ENCODE data around the gene STAM. TPM values are rescaled to one million over a fixed set of nuclear protein-coding genes. Genes with fewer than 3 reads are reported as not detected.

Gene STAM
- polyA plus RNA-seq, 1 of the 3 experiments (the other 2 are of a cell fraction), result 19.1 TPM

DNA sequence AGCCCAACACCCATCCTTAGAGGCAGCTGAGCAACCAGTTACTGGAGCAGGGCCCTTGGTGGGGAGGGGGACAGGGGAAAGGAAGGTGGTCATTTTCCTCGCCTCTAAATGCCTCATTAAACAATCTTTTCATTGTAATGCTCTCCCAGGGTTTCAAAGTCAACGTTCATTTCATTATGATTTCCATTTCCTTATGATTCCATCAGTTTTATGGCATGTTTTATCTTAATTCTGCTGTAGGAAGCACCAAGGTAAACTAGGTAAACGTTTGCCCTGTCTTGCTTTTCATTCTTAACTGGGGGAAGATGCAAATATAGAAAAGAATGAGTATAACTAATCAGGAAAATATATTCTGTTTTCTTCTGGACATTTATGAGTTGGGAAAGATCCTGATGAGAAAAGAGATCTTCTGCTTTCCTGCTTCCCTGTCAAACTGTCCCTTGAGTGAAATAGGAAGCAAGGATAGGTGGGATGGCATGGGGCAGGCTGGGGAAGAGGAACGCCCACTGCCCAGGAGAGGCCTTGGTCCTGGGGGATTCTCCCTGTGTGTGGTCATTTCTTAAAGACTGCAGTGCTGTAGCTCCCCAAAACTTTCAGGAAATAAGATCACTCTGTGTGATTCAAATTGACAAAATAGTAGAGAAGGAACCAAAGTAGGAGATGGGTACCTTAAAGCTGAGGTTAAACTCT lies 87.5 kb downstream of the STAM start:
- Histone ChIP-seq H4K20me1 (ENCODE audit: insufficient read depth) (no peaks in the 10 kb centered on the region), H3K79me2 (ENCODE audit: insufficient read depth) (no peaks in the 10 kb centered on the region), H3K36me3 (replicated peaks in 1 of 2; ENCODE audit: control insufficient read depth in 1 of 2, insufficient read depth in 2 of 2, low read length in 1 of 2) (no peaks in the 10 kb centered on the region), H3K4me2 (no peak overlapping the region), H3K9me3 (no peaks in the 10 kb centered on the region), H3K27me3 (ENCODE audit: insufficient read depth) (no peaks in the 10 kb centered on the region), H3K9ac (no peak overlapping the region), H3K4me1 (ENCODE audit: control insufficient read depth in 1 of 2, insufficient read depth in 2 of 2, low read depth in 1 of 2, low read length in 1 of 2) (no peaks in the 10 kb centered on the region), H3K27ac (ENCODE audit: low read depth in 2 of 2, low read length in 1 of 2) (no peak overlapping the region), H2AFZ (ENCODE audit: low read depth) (no peak overlapping the region), H3F3A (replicated peaks; ENCODE audit: insufficient read depth) (no peaks in the 10 kb centered on the region), H3K9me2 (no peaks in the 10 kb centered on the region), H3K4me3 (ENCODE audit: low read depth in 2 of 2, low read length in 1 of 2) (no peak overlapping the region)
- POLR2A ChIA-PET, result no interaction called here
- DNase-seq, result no peak
- WGBS (ENCODE audit: low lambda C conversion rate), result 63% methylated on average over 4 of the region's 4 CpGs
- CTCF ChIA-PET, result interaction anchor here (1.3 kb wide), 1 partner anchor 11 kb away, joined by 4 read pairs; no protein-coding TSS in a partner anchor
- TF ChIP-seq POLR2AphosphoS5 (IDR thresholded peaks at IDR 0.05; ENCODE audit: low read depth, low read length) (no peak), TEAD4 (IDR thresholded peaks at IDR 0.05; ENCODE audit: borderline replicate concordance, insufficient read depth) (no peak), RAD21 (IDR thresholded peaks at IDR 0.05; ENCODE audit: low read length) (no peak), NRF1 (IDR thresholded peaks at IDR 0.05; ENCODE audit: low read depth, low read length) (no peak), RCOR1 (IDR thresholded peaks at IDR 0.05; ENCODE audit: low read length) (no peak), JUND (IDR thresholded peaks at IDR 0.05) (no peak), YY1 (IDR thresholded peaks at IDR 0.05; ENCODE audit: low read depth) (no peak), NFIC (IDR thresholded peaks at IDR 0.05; ENCODE audit: borderline replicate concordance) (no peak), FOXJ3 (CRISPR knock-in tag; IDR thresholded peaks at IDR 0.05) (no peak), FOSL2 (IDR thresholded peaks at IDR 0.05; ENCODE audit: borderline replicate concordance, low read depth) (no peak), SMC3 (IDR thresholded peaks at IDR 0.05; ENCODE audit: low read depth, low read length) (no peak), RXRA (IDR thresholded peaks at IDR 0.05; ENCODE audit: borderline replicate concordance, low read depth) (no peak)
- TF ChIP-seq, protein P1, sequence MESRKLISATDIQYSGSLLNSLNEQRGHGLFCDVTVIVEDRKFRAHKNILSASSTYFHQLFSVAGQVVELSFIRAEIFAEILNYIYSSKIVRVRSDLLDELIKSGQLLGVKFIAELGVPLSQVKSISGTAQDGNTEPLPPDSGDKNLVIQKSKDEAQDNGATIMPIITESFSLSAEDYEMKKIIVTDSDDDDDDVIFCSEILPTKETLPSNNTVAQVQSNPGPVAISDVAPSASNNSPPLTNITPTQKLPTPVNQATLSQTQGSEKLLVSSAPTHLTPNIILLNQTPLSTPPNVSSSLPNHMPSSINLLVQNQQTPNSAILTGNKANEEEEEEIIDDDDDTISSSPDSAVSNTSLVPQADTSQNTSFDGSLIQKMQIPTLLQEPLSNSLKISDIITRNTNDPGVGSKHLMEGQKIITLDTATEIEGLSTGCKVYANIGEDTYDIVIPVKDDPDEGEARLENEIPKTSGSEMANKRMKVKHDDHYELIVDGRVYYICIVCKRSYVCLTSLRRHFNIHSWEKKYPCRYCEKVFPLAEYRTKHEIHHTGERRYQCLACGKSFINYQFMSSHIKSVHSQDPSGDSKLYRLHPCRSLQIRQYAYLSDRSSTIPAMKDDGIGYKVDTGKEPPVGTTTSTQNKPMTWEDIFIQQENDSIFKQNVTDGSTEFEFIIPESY (IDR thresholded peaks at IDR 0.05; ENCODE audit: borderline replicate concordance, low read depth), result no peak
- TF ChIP-seq, protein P2, sequence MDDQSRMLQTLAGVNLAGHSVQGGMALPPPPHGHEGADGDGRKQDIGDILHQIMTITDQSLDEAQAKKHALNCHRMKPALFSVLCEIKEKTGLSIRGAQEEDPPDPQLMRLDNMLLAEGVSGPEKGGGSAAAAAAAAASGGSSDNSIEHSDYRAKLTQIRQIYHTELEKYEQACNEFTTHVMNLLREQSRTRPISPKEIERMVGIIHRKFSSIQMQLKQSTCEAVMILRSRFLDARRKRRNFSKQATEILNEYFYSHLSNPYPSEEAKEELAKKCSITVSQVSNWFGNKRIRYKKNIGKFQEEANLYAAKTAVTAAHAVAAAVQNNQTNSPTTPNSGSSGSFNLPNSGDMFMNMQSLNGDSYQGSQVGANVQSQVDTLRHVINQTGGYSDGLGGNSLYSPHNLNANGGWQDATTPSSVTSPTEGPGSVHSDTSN (IDR thresholded peaks at IDR 0.05), result no peak
- TF ChIP-seq, protein P3, sequence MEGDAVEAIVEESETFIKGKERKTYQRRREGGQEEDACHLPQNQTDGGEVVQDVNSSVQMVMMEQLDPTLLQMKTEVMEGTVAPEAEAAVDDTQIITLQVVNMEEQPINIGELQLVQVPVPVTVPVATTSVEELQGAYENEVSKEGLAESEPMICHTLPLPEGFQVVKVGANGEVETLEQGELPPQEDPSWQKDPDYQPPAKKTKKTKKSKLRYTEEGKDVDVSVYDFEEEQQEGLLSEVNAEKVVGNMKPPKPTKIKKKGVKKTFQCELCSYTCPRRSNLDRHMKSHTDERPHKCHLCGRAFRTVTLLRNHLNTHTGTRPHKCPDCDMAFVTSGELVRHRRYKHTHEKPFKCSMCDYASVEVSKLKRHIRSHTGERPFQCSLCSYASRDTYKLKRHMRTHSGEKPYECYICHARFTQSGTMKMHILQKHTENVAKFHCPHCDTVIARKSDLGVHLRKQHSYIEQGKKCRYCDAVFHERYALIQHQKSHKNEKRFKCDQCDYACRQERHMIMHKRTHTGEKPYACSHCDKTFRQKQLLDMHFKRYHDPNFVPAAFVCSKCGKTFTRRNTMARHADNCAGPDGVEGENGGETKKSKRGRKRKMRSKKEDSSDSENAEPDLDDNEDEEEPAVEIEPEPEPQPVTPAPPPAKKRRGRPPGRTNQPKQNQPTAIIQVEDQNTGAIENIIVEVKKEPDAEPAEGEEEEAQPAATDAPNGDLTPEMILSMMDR (IDR thresholded peaks at IDR 0.05), result no peak

Measured in SK-N-SH (cell line).